Activated CD8-positive, alpha-beta memory T cell treated with anti-CD3 and anti-CD28 coated beads, Interleukin-2, amount 50 U/mL, for 24 hours (primary cell): ENCODE results near the gene PLXNA3.
A peak's percentile ranks its signal among the peaks of the same experiment; 100 is the strongest.
"Not testable (repeated sequence)": the region's sequence is repeated elsewhere in the genome, so short reads cannot be mapped to it uniquely, and the experiment has no call there.

Experiments
- DNase-seq: peaks from one replicate; pipeline ENCODE4 v3.0.0-alpha.2; 2020; ENCODE audit errors: extremely low read depth

Gene PLXNA3

DNA sequence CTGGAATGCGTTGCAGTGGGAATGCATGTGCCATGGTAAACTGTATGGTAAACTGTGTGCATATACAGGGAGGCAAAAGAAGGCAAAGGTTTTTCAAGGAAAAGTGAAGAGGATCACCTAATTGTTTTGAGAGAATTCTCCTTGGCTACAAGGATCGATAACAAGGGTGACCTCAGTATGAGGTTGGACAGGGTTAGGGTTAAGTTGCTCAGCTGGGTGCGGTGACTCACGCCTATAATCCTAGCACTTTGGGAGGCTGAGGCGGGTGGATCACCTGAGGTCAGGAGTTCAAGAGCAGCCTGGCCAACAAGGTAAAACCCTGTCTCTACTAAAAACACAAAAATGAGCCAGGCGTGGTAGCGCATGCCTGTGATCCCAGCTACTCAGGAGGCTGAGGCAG is 43.3 kb downstream of the PLXNA3 start:
- DNase-seq, result not testable (repeated sequence)

DNA sequence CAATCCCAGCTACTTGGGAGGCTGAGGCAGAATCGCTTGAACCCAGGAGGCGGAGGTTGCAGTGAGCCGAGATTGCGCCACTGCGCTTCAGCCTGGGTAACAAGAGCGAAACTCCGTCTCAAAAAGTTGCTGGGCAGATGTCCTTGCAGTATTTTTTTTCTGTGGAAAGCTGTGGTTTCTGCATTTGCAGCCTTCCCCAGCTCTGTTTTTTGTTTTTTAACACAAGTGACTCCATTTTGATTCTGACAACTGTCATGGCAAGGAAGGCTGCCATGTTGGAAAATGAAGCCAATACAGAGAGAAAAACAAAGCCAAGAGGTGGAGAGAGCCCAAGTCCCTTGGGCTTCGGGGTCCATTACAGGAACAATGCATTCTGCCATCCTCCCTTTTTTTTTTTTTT is 44.0 kb downstream of the PLXNA3 start:
- DNase-seq, result no peak

DNA sequence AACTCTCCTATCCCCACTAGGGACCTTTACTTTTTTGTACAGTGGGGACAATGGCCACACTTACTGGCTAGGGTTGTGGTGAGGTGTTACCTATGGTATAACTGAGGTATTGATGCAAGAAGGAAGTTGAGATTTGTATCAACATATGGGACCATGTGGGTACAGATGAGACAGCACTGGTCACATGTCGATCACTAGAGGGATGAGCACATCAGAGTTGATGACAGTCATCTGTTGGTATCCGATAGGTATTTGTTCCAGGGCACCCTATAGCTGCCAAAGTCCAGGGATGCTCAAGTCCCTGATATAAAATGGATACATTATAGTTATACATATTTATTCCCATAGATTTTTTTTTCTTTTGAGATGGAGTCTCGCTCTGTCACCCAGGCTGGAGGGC is 44.9 kb downstream of the PLXNA3 start:
- no peak for DNase-seq

DNA sequence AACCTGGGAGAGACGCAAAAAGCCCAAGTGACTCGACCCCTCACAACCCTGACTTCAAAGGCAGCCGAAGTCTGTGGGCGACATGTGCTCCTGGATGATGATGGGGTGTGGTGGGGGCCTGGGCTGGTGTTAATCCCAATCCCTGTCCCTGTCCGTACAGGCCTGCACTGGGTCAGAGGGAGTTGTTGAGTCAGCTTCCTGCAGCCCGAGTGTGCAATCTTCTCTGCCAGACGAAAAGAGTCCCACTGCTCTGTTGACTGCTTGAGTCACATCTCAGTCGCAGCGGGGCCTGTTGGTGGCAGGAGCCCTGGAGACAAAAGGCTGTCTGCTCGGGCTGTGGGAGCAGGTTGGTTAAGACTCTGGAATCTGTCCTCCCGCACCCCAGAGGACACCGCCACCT is 47.7 kb downstream of the PLXNA3 start:
- no peak for DNase-seq

DNA sequence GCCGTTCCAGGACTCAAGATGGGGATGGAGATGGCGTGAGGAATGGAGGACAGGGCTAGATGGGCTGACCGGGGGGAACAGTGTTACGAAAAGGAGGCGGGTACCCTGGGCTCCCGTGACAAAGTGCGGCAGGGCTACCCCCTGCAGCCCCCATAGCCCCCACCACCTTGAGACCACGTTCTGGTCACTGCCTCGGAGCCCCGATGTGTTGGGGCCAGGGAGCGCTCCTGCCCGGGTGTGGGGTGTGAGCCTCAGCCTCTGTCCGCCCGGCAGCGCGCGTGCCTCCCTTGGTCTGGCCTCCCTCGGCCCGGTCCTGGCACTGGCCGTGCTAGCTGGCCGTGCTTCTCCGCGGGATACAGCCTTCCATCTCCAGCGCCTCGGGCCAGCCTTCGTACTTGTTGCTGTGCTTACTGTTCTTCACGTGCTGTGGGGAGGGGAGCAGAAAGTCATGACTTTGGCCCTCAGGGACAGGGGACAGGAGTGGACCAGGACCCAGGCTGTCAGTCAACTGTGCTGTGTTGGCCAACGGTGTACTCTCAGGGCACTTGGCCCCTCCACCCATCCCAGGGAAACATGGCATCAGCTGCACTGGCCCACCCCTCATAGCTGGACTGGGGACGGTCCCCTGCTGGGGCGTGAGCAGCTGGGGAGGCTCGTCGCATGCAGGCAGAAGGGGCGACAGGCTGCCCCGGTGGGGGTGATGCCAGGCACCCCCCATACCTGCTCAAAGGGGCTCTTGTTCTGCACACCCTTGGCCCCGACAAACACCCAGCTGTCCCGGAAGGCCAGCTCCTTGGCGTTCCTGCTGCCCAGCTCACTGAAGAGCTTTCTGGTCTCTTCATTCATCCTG is 48.6 kb downstream of the PLXNA3 start:
- DNase-seq, result no peak

DNA sequence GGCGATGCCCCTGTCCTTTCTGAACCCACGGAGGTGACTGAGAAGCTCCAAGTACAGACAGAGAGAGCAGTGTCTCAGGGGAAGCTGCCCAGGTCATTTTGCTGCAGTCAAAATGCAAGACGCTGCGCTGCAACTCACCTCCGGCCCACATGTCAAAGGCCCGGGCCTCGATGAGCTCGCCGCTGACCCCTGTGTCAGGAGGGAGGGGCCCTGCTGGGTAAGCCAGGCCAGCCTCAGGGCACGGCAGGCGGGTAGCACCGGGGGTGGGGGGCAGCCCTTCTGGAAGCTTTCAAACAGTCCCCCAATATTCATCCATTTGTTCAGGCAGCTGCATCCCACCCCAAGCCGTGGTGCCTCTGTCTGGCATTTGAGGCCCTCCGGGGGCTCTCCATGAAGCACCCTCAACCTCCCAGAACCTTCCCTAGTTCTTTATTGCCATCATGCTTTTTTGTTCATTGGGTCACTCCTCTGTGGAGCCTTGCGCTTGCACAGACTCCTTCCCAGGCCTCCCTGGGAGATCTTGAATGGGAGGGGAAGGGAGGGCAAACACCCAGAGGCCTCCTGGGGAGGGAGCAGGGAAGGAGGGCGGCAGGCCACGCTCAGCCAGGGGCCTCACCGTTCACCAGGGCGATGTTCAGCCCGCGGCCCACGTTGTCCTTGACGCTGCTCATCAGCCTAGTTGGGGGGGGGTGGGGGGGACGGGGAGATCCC is 49.7 kb downstream of the PLXNA3 start:
- DNase-seq, result no peak

DNA sequence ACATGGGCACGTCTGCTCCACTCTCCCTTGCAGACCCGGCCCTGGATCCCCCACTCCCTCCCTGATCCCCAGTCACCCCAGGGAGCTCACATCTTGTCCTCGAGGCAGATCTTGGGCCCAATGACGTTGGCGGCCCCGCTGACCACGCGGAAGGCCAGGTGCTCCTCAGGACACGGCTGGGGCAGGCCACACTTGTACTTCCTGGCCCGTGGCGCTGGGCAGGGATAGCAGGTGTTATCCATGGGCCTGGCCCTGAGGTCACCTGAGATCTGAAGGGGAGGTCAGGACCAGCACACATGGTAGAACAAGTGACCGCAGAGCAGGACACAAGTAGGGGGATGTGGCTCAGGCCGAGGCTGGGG is 50.3 kb downstream of the PLXNA3 start:
- no peak for DNase-seq

DNA sequence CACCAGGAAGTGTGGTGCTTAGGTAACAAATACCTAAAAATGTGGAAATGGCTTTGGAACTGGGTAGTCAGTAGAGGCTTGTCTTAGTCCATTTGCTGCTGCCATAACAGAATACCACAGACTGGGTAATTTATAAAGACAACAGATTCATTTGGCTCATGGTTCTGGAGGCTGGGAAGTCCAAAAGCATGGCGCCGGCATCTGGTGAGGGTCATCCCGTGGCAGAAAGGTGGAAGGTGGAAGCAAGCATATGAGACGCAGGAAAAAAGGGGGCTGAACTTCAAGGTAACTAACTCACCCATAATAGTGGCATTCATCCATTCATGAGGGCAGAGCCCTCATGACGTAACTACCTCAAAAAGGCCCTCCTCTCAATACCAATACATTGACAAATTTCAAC is 51.4 kb downstream of the PLXNA3 start:
- no peak for DNase-seq

DNA sequence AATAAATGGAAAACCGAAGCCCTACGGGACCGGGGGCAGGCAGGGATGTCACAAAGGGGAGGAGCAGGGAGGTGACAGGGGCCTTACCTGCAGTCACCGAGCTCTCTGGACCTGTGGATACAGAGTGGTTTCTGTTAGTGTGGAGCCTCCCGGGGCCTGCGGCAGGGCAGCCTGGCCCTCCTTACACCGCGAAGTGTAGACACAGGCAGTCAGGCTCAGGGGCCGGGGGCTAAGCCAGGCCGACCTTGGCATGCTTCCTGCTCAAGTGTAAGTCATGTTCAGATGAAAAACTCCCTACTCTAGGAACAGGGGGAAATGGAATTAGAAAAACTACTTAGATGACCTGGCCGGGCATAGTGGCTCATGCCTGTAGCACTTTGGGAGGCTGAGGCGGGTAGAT is 53.7 kb downstream of the PLXNA3 start:
- DNase-seq, result no peak

DNA sequence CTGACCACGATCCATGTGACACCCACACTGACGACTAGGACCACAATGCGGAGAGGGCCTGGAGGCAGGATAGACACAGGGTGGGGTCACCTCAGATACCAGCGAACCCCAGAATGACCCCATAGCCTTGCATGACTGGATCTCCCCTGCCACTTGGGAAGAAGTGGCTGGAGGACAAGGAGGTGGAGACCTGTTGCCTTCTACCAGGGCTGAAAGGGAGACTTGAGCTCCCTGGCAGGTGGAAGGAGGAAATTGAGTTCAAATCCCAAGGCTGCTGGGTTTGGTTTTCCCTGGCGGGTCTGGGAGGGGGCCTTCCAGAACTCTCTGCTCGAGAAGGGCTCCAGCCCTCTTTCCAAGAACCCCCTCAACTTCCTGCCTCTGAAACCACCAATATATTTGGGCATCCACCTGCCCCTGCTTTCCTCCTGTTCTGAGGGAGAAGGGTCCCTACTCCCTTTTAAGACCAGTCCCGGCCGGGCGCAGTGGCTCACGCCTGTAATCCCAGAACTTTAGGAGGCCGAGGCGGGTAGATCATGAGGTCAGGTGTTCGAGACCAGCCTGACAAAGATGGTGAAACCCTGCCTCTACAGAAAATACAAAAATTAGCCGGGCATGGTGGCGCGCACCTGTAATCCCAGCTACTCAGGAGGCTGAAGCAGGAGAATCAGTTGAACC is 54.9 kb downstream of the PLXNA3 start:
- no peak for DNase-seq

DNA sequence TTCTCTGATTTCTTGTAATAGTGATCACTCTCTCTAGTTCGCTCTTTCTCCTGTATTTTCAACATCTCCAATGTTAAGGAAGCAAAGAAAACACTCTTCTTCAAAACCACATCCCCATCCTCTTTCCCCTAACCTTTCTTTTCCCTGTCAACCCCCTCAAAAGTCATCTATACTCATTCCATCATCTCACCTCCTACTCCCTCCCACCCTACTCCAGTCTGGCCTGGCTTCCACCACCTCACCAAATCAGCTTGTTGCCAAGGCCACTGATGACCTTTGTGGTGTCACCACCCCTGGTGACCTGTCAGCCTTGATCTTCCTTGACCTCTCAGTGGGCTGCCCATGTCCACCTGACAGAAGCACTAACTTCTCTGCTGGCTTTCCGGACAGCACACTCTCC is 55.6 kb downstream of the PLXNA3 start:
- DNase-seq, result no peak

DNA sequence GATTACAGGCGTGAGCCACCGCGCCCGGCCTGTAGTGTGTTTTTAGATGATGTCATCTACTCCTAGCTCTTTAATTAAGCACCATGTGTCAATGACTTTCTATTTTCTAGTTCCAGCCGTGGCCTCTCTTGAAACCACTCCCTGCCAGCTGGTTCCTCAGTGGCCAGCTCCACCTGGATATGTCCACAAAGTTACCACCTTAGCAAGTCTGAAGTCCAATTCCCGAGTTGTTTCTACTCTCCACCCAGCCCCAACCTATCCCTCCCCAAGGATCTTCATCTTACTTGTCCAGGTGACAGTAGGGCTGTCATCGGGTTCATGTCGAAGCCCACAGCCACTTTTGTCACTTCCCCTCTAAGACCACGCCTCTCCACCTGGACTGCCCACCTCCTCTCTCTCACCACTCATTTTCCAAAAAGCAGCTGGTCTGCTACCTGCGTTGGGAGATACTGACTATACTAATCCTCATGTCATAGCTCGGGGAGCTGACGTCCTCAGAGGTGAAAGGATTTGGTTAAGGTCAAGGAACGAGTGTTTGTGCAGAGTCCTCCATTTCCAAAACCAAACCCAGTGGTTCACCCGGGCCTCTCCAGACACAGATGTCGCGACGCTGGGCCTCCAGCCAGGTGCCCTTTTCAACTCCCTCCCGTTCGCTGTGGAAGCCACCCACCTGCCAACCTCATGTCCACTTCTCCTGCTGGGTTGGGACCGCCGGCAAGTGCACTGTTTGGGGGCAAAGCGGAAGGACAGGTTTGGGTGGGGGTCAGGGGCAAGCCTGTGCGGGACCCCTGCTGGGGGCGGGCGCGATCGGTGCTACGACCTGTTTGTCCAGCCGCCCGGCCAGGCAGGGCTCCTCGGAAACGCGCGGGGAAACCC is 57.2 kb downstream of the PLXNA3 start:
- no peak for DNase-seq

DNA sequence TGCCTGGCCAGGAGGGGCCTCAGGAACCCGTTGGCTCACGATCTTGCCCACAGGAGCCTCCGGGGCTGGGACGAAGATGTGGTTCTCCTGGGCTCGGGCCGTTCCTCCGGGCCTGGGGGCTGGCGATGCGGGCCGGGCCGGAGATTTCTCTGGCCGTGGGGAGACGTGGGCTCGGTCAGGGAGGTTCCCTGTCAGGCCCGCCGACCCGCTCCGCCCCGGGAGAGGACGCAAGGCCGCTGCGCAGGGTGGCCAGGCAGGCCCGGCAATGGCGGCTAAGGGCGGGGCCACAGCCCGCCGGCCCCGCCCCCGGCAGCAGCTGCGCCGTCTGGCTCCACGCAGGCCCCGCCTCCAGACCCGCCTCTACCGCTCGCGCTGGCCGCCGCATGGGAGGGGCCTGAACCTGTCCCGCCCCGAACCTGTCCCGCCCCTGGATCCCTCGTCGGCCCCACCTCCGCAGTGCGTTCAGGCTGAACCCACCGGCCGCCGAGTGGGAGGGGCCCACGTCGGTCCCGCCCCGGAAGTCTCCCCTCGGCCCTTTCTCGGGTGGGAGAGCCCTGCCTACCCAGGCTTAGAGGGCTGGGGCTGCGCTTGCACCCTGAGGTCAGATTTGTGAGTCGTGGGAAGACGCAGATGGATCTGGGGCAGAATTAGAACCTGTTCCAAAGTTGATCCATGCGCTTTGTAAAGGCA is 58.0 kb downstream of the PLXNA3 start, which contains the start of gene FAM3A:
TSS of gene FAM3A (minus strand) at position 267 of the 690 bp plus-strand sequence. CDS start 460 bp downstream, outside the sequence.
- DNase-seq, result peak; percentile 75

DNA sequence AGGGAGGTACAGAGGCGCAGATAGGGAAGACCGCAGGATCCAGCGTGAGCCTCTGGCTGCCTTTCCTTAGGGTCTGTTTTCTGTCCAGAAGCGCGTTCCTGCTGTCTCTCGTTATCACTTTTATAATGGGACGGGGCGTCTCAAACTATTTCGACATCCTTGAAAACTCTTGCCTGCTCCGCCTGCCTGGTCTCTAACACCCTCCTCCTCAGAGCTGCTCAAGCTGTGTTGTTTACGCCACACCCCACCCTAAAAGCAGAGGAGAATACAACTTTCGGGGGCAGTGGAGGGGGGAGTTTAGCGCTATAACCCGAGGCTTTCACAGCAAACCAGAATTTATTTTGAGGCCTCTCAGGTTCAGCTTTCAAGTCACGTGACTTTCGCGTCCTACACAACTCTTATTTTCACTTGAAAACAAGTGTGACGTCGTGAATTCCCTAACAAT is 58.6 kb downstream of the PLXNA3 start:
- no peak for DNase-seq

DNA sequence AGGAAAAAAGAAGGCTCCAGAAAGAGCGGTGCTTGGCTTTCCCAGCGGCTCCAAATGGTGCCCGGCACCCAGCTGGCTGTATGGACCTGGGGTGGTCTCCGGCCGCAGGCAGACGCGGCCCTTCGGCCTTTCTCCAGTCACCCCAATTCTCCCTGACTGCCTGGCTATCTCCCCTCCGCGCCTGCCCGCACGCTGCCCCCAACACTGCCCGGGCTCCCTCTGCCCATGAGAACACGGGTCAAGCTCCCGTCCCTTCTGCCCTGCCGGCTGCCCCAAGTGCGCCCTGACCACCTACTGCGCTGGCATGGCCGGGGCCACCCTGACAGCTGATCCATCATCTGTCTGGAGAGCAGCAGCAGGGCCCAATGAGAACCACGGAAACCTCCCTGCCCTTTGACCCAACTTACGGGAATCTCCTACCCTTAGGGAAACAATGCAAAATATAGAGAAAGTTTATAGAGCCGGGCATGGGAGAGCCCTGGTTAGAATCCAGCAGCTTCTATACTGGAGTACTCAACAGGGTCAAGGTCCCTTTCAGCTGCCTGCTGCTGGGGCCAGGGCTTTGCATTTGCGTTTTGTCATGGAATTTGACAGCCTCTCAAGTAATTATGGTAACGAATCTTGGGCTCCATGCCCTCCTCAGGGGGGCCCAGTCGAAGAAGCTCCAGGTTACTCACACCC is 59.2 kb downstream of the PLXNA3 start:
- DNase-seq, result no peak

DNA sequence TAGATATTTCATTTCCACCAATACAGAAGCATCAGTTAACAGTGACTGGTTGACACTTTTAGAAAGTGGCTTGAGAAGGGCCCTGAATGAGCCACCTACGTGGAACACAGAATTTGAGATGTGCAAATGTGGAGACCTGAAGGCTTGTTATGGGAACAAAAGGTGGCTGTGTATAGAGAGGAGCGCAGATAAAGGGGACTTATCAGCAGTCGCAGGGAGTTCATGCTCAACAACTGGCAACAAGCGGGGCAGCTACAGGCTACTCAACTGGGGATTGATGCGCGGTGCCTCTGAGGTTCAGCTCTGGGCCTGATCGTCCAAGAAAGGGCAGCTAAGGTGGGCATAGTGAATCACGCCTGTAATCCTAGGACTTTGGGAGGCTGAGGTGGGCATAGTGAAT is 61.3 kb downstream of the PLXNA3 start:
- no peak for DNase-seq

DNA sequence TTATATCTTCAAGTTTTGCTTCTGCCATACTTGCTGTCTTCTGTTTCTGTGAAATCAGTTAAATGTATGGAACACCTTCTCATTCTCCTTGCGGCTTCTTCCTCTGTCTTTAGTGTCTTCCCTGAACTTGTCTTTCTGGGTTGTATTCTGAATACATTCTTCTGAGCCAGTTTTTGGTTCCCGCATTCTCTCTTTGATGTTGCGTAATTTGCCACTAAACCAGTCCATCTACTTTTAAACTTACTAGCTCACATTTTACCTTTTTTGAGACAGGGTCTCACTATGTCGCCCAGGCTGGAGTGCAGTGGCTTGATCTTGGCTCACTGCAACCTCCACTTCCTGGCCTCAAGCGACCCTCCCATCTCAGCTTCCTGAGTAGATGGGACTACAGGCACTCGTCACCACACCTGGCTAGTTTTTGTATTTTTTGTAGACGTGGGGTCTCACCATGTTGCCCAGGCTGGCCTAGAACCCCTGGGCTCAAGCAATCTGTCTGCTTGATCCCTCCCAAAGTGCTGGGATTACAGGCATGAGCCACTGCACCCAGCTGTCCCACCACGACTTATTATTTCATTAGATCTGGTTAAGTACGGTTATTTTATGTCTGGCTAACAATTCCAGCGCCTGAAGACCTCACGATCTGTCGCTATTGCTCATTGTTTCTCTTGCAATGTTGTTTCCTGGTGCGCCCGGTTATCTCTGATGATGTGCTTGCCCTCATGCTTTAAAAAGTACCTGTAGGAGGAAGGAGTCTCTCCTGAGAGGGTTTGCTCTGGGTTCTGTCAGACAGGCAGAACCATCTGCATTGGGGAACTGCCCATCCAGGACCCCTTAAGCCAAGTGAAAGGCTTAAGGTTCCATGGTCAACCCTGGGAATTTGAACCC is 67.8 kb downstream of the PLXNA3 start:
- DNase-seq, result no peak

DNA sequence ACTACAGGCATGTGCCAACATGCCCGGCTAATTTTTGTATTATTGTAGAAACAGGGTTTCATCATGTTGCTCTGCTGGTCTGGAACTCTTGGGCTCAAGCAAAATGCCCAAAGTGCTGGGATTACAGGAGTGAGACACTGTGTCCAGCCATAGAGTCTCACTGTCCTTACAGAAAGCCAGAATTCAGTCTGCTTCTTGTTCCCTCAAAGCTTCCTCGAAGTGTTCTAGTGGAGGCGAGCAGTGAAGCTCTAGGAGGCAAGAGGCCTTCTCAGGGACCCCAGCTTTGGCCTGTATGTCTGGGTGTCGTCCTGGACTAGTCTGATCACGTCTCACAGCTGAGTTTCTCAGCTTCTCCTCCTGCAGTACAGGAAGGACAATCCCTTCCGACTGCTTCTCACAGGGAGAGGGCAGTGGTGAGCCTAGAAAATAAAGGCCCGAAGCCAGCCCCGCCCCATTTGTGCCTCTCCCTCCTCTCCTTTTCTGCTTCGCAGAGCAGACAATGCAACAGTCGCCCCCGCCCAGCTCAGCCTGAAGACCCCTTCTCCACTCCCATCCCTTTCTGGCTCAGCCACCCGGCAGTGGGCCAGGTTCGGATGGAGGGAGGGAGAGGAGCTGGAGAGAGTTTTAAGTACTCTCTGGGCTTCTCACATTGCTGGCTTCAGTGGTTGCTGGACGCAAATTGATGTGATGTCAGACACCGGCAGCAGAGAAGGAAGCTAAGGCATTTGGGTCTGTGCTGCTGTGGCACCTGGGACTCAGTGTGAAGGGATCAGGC is 69.0 kb downstream of the PLXNA3 start:
- DNase-seq, result no peak
